Smooth muscle cell (in vitro differentiated cells): ENCODE results near the gene AGPAT3. TPM values are rescaled to one million over a fixed set of nuclear protein-coding genes. Genes with fewer than 3 reads are reported as not detected.

Experiments
- DNase-seq: peaks from one replicate; lab custom pipeline; 2025; ENCODE audit not compliant: unreplicated experiment; lab: John Stamatoyannopoulos, UW
- H2AFZ ChIP-seq: fragments of 200-600 bp; sonication (generic); 2 replicates; pipeline ENCODE4 v1.6.0; 2016; ENCODE audit warnings: antibody characterized with exemption, low read depth, mild to moderate bottlenecking
- H3F3A ChIP-seq: fragments of 200-600 bp; sonication (generic); 2 replicates; pipeline ENCODE4 v1.6.0; 2017; ENCODE audit warnings: antibody characterized with exemption, low read depth
- H3K27ac ChIP-seq: fragments of 200-600 bp; sonication (generic); 2 replicates; pipeline ENCODE4 v1.5.1; 2016; ENCODE audit warnings: low read depth, mild to moderate bottlenecking
- H3K27me3 ChIP-seq: fragments of 200-600 bp; sonication (generic); 2 replicates; pipeline ENCODE4 v1.6.1; 2016; ENCODE audit warnings: low read depth, mild to moderate bottlenecking
- H3K36me3 ChIP-seq: fragments of 200-600 bp; sonication (generic); 2 replicates; pipeline ENCODE4 v1.5.1; 2016; ENCODE audit warnings: low read depth
- H3K4me1 ChIP-seq: fragments of 200-600 bp; sonication (generic); 2 replicates; pipeline ENCODE4 v1.5.1; 2016; ENCODE audit warnings: low read depth
- H3K4me2 ChIP-seq: fragments of 200-600 bp; sonication (generic); 2 replicates; pipeline ENCODE4 v1.6.0; 2016; ENCODE audit warnings: mild to moderate bottlenecking
- H3K4me3 ChIP-seq: fragments of 200-600 bp; sonication (generic); 2 replicates; pipeline ENCODE4 v1.5.1; 2016; ENCODE audit warnings: mild to moderate bottlenecking
- H3K79me2 ChIP-seq: fragments of 200-600 bp; sonication (generic); 2 replicates; pipeline ENCODE4 v1.6.0; 2016; ENCODE audit warnings: low read depth, mild to moderate bottlenecking
- H3K9ac ChIP-seq: fragments of 200-600 bp; sonication (generic); 2 replicates; pipeline ENCODE4 v1.6.0; 2016; ENCODE audit warnings: low read depth
- H3K9me3 ChIP-seq: fragments of 200-600 bp; sonication (generic); replicated peaks from 2 replicates; pipeline ENCODE4 v1.5.1; 2016; ENCODE audit warnings: low read depth
- H4K20me1 ChIP-seq: fragments of 200-600 bp; sonication (generic); 2 replicates; pipeline ENCODE4 v1.6.0; 2016; ENCODE audit warnings: low read depth
- WGBS: methylation state at CpG from one replicate; pipeline ENCODE4 v1.1.7; 2016; ENCODE audit warnings: low lambda C conversion rate; 5-methylcytosine and 5-hydroxymethylcytosine counted together
- polyA plus RNA-seq: library from polyadenylated mRNA; unstranded; fragments of >200 nt; fragmentation: Nextera tagmentation; extraction: Ambion mirVana; gene quantifications from 2 replicates; pipeline ENCODE4 v1.2.1, GENCODE V29; 2016
- total RNA-seq: library from RNA; depleted of rRNA; stranded (reverse); fragments of >200 nt; gene quantifications from 2 replicates; pipeline ENCODE4 v1.2.3, GENCODE V29; 2014
- TF ChIP-seq, protein P1 (sequence below): fragments of 200-600 bp; sonication (generic); IDR thresholded peaks from 2 replicates; pipeline ENCODE4 v1.5.1; 2017; ENCODE audit warnings: borderline replicate concordance, mild to moderate bottlenecking, antibody characterized with exemption; ENCODE audit not compliant: insufficient read depth, poor library complexity, severe bottlenecking

Gene AGPAT3
- total and polyA plus RNA-seq, 2 experiments from 2014 or later = 10.9 to 17.2 TPM

DNA sequence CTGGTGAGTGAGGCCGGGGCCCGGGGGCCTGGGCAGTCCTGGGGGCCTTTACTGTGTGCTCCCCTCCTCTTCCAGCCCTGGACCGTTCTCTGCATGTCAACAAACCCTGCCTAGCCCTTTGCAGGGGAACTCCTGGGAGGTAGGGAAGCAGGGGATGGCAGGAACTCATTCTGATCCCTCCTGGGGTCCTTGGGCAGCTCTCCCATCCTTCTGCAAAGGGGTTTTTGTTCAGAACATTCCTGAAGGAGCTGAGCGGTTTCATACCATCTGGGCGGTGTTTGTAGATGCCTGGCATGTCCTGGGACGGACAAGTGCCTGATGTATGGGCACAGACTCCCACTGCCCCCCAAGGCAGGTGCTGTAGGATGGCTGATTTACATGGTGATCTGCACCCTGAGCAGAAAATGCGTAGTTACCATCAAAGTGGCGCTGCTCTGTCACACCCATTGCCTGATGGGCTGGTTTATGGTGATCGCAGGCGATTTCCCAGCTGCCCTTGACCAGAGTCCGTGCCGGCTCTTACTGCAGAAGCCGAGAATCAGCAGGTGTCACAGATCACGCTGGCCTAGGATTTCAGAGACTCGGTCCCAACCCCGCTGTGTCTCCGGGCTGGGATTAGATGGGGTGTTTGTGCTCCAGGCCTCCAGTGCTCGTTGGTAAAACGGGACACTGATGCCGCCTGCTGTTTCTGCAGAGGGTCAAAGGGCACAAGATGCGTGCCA is 75.5 kb downstream of the AGPAT3 start:
- 90% methylated on average over 21 of the region's 21 CpGs for WGBS
- H3F3A ChIP-seq = no peaks in the 10 kb centered on the region

DNA sequence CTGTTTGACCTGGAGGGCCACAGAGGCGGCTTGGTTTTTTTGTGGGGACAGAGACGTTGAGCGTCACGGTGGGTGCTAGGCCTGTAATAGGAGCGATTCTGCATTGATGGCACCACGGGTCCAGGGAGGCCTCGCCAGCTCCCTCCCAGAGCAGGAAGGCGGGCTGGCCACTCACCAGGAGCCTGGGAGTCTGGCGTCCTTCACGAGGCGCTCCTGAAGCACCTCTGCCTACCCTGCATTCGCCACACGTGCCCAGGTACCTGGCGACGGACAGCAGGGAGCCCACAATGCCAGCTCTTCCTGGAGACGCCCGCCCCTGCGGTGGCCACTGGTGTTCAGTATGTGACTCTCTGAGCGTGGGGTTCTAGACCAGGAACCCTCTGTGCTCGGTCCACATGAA is 77.2 kb downstream of the AGPAT3 start:
- H3K27ac ChIP-seq = no peak overlapping the region
- H4K20me1 ChIP-seq = peaks cover 93% of the 10 kb centered on the region
- H3K9ac ChIP-seq = no peak overlapping the region
- no peaks in the 10 kb centered on the region for H3F3A ChIP-seq
- WGBS = 97% methylated on average over 20 of the region's 20 CpGs
- no peaks in the 10 kb centered on the region for H3K36me3 ChIP-seq
- H3K4me2 ChIP-seq = no peak overlapping the region
- H3K4me3 ChIP-seq = no peak overlapping the region
- DNase-seq = no peak
- no peaks in the 10 kb centered on the region for H3K79me2 ChIP-seq
- H3K27me3 ChIP-seq = no peaks in the 10 kb centered on the region
- H2AFZ ChIP-seq = no peak overlapping the region
- H3K9me3 ChIP-seq = no peaks in the 10 kb centered on the region
- no peaks in the 10 kb centered on the region for H3K4me1 ChIP-seq
- TF ChIP-seq, protein P1, sequence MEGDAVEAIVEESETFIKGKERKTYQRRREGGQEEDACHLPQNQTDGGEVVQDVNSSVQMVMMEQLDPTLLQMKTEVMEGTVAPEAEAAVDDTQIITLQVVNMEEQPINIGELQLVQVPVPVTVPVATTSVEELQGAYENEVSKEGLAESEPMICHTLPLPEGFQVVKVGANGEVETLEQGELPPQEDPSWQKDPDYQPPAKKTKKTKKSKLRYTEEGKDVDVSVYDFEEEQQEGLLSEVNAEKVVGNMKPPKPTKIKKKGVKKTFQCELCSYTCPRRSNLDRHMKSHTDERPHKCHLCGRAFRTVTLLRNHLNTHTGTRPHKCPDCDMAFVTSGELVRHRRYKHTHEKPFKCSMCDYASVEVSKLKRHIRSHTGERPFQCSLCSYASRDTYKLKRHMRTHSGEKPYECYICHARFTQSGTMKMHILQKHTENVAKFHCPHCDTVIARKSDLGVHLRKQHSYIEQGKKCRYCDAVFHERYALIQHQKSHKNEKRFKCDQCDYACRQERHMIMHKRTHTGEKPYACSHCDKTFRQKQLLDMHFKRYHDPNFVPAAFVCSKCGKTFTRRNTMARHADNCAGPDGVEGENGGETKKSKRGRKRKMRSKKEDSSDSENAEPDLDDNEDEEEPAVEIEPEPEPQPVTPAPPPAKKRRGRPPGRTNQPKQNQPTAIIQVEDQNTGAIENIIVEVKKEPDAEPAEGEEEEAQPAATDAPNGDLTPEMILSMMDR = no peak

More for the DNA sequence above, 75.5 kb downstream of the AGPAT3 start:
- TF ChIP-seq, protein P1 = no peak
- Histone ChIP-seq H3K27ac (no peak overlapping the region), H3K79me2 (no peaks in the 10 kb centered on the region), H3K36me3 (no peaks in the 10 kb centered on the region), H4K20me1 (peaks cover 88% of the 10 kb centered on the region), H3K4me2 (no peak overlapping the region), H3K9ac (no peak overlapping the region), H2AFZ (no peak overlapping the region), H3K9me3 (no peaks in the 10 kb centered on the region), H3K27me3 (no peaks in the 10 kb centered on the region), H3K4me1 (no peaks in the 10 kb centered on the region), H3K4me3 (no peak overlapping the region)
- DNase-seq = no peak

DNA sequence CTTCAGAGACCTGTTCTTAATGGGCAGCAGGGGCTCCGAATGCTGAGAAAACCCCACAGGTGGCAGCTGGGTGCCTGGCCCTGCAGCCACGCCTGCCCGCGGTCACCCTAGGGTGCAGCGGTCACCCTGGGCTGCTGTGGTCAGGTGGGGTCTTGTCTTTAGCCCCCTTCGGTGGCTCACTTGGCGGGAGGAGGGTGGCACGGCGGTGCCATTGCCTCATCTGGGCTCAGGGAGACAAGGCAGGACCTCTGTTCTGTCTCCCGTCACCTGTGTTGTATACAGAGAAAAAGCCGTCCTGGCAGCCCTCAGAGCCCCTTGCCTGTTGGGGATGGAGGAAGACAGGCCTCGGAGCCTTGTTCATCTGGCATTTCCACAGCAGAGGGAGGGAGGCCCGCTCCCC is 77.6 kb downstream of the AGPAT3 start:
- Histone ChIP-seq H2AFZ (no peak overlapping the region), H3K4me1 (no peaks in the 10 kb centered on the region), H3K4me3 (no peak overlapping the region), H3K27ac (no peak overlapping the region), H3K27me3 (no peaks in the 10 kb centered on the region), H3F3A (no peaks in the 10 kb centered on the region), H3K9me3 (no peaks in the 10 kb centered on the region), H3K36me3 (no peaks in the 10 kb centered on the region), H4K20me1 (peaks cover 89% of the 10 kb centered on the region), H3K9ac (no peak overlapping the region), H3K79me2 (no peaks in the 10 kb centered on the region), H3K4me2 (no peak overlapping the region)
- TF ChIP-seq, protein P1 = no peak
- 92% methylated on average over 13 of the region's 13 CpGs for WGBS
- DNase-seq = no peak
